ENCODE measurements around the gene LY6G6D. TPM values are rescaled to one million over a fixed set of nuclear protein-coding genes. Genes with fewer than 3 reads are reported as not detected.
A peak's percentile ranks its signal among the peaks of the same experiment; 100 is the strongest.

LY6G6D gene
- total and polyA plus RNA-seq, 2 of the 13 experiments (the other 11 are each of a cell fraction or from before 2014, with no cell fraction given), result not detected

- no peaks in the 10 kb centered on the region for H3K9me3 ChIP-seq (ENCODE audit: low read length)
- TF ChIP-seq TARDBP (CRISPR knock-in tag; IDR thresholded peaks at IDR 0.05) (peak; percentile 63; the same call in 1 of the 2 replicates), ARID2 (CRISPR knock-in tag; IDR thresholded peaks at IDR 0.05; ENCODE audit: borderline replicate concordance) (0 out of 2 replicates have a peak, but pooled peaks have one; percentile 24), TBL1XR1 (IDR thresholded peaks at IDR 0.05; ENCODE audit: borderline replicate concordance, low read length, partially characterized antibody) (no peak), NR2F6 (IDR thresholded peaks at IDR 0.05) (no peak), NR2F6 (CRISPR knock-in tag; IDR thresholded peaks at IDR 0.05) (peak; percentile 43; the same call in 1 of the 2 replicates), TBX2 (CRISPR knock-in tag; IDR thresholded peaks at IDR 0.05; ENCODE audit: borderline replicate concordance) (peak; percentile 46; the same call in 1 of the 2 replicates), THAP7 (CRISPR knock-in tag; IDR thresholded peaks at IDR 0.05) (peak; percentile 73; the same call in 1 of the 2 replicates), KAT8 (CRISPR knock-in tag; IDR thresholded peaks at IDR 0.05) (peak; percentile 33; the same call in 1 of the 2 replicates), ATF3 (CRISPR knock-in tag; IDR thresholded peaks at IDR 0.05) (peak; percentile 91; the same call in 1 of the 2 replicates), PAXIP1 (CRISPR knock-in tag; conservative IDR thresholded peaks at IDR 0.05) (0 out of 2 replicates have a peak, but pooled peaks have one; percentile 27), MYPOP (CRISPR knock-in tag; IDR thresholded peaks at IDR 0.05) (0 out of 2 replicates have a peak, but pooled peaks have one; percentile 1), ZNF709 (CRISPR knock-in tag; IDR thresholded peaks at IDR 0.05) (0 out of 2 replicates have a peak, but pooled peaks have one; percentile 11), ZNF501 (CRISPR knock-in tag; IDR thresholded peaks at IDR 0.05) (0 out of 2 replicates have a peak, but pooled peaks have one; percentile 12), MBNL3 (CRISPR knock-in tag; conservative IDR thresholded peaks at IDR 0.05) (no peak), NFKBIZ (CRISPR knock-in tag; IDR thresholded peaks at IDR 0.05) (no peak), MAFK (conservative IDR thresholded peaks at IDR 0.05 in 1 of 2, IDR thresholded peaks at IDR 0.05 in 1 of 2; ENCODE audit: low read length in 2 of 2) (peak in 1 of 2 experiments; percentile 57; a peak in 2 of 4 replicates)
Observed at GRCh38 chr6:31734247-31734820, 19.2 kb downstream of the LY6G6D start.

More at GRCh38 chr6:31734247-31734820, 19.2 kb downstream of the LY6G6D start:
- peaks cover 18 to 42% of the 10 kb centered on the region in 2 experiments for H3K36me3 ChIP-seq (replicated peaks in 1 of 2; ENCODE audit: control insufficient read depth in 1 of 2, insufficient read depth in 2 of 2, low read length in 2 of 2)
- BruUV-seq (replicated peaks), result no TSS peak
- H3K27ac ChIP-seq (ENCODE audit: extremely low read length, insufficient read depth, low read length), result peak overlapping the region; percentile 99
- peaks cover 33% of the 10 kb centered on the region; the same call in 1 of the 2 replicates for H4K20me1 ChIP-seq (ENCODE audit: insufficient read depth, low read length)
- ChIA-PET POLR2A (interaction anchor here (1.0 to 11.3 kb wide), 17 partner anchors 10 to 129 kb away, joined by 3 to 279 read pairs (median 40); partner anchors contain the start of genes APOM, BAG6, C6orf47 and HSPA1B), CTCF (ENCODE audit: low intra/inter-chr PET ratio, low total read pairs) (interaction anchor here (1.3 kb wide), 1 partner anchor 36 kb away, joined by 3 read pairs; no protein-coding TSS in a partner anchor)
- FAIRE-seq, result peak; percentile 39
- H3K27me3 ChIP-seq (ENCODE audit: control insufficient read depth in 1 of 2, insufficient read depth in 2 of 2, low read length in 2 of 2), result no peaks in the 10 kb centered on the region; a peak in 1 of 5 replicates
- peaks cover 41% of the 10 kb centered on the region for H3K79me2 ChIP-seq (ENCODE audit: insufficient read depth, low read length)
- peak overlapping the region; percentile 98 for H3K9ac ChIP-seq (ENCODE audit: insufficient read depth, low read depth, low read length)
- no peak for DNase-seq (ENCODE audit: low spot score)
- no peak for ATAC-seq
- intact Hi-C loops (cut with micrococcal nuclease; ENCODE audit: unreplicated experiment), result no loop called here
- WGBS (ENCODE audit: low lambda C conversion rate), result 25% methylated on average over 2 of the region's 2 CpGs
- H2AFZ ChIP-seq (ENCODE audit: low read length), result no peak overlapping the region
- H3K4me1 ChIP-seq (ENCODE audit: insufficient read depth, low read length), result peaks cover 76% of the 10 kb centered on the region
- in situ Hi-C loops (cut with HindIII; ENCODE audit: extremely low pct_ligation_motif_present, low pct_unique_long_range_greater_than_20kb), result loop anchor here (5.0 kb wide), 1 partner anchor 33 kb away; no protein-coding TSS in a partner anchor
- H3K4me3 ChIP-seq (replicated peaks in 1 of 3; ENCODE audit: insufficient read depth in 1 of 3, low read depth in 2 of 3, low read length in 3 of 3), result peak overlapping the region; percentile 71 to 92 (median 92)
- H3K4me2 ChIP-seq (ENCODE audit: low read depth, low read length), result peak overlapping the region; percentile 98

All from HepG2 (cell line).